MM.1S (cell line): ENCODE data around the gene TBL1XR1.

Experiments
- DNase-seq: peaks from one replicate; pipeline ENCODE4 v3.0.0-alpha.2; 2015
- H2AFZ ChIP-seq: fragments of 300-600 bp; sonication (generic); 2 replicates; pipeline ENCODE4 v1.6.0; 2016; ENCODE audit warnings: antibody characterized with exemption, low read length
- H3F3A ChIP-seq: fragments of 300-600 bp; sonication (generic); 2 replicates; pipeline ENCODE4 v1.6.1; 2016; ENCODE audit warnings: mild to moderate bottlenecking, antibody characterized with exemption, low read length, moderate library complexity, mixed read lengths; ENCODE audit not compliant: insufficient read depth
- H3K27ac ChIP-seq: fragments of 300-600 bp; sonication (generic); 2 replicates; pipeline ENCODE4 v1.5.1; 2016; ENCODE audit warnings: mild to moderate bottlenecking, low read length
- H3K27me3 ChIP-seq: fragments of 300-600 bp; sonication (generic); replicated peaks from 2 replicates; pipeline ENCODE4 v1.6.0; 2016; ENCODE audit warnings: low read length; ENCODE audit not compliant: insufficient read depth
- H3K36me3 ChIP-seq: fragments of 300-600 bp; sonication (generic); replicated peaks from 2 replicates; pipeline ENCODE4 v1.6.1; 2016; ENCODE audit warnings: mild to moderate bottlenecking, low read length, mixed read lengths; ENCODE audit not compliant: insufficient read depth
- H3K4me1 ChIP-seq: fragments of 300-600 bp; sonication (generic); 2 replicates; pipeline ENCODE4 v1.6.1; 2016; ENCODE audit warnings: low read length, mixed read lengths
- H3K4me2 ChIP-seq: fragments of 300-600 bp; sonication (generic); 2 replicates; pipeline ENCODE4 v1.6.0; 2016; ENCODE audit warnings: low read depth, low read length
- H3K4me3 ChIP-seq: fragments of 300-600 bp; sonication (generic); 2 replicates; pipeline ENCODE4 v1.5.1; 2016; ENCODE audit warnings: low read length, mixed read lengths
- H3K79me2 ChIP-seq: fragments of 300-600 bp; sonication (generic); 2 replicates; pipeline ENCODE4 v1.6.1; 2016; ENCODE audit warnings: mixed run types, low read length, mixed read lengths
- H3K9ac ChIP-seq: fragments of 300-600 bp; sonication (generic); 2 replicates; pipeline ENCODE4 v1.6.1; 2016; ENCODE audit warnings: low read length, mixed read lengths
- H3K9me2 ChIP-seq: fragments of 300-600 bp; sonication (generic); replicated peaks from 2 replicates; pipeline ENCODE4 v1.6.1; 2016; ENCODE audit warnings: mild to moderate bottlenecking, low read length, mixed read lengths; ENCODE audit not compliant: insufficient read depth
- H3K9me3 ChIP-seq: fragments of 300-600 bp; sonication (generic); replicated peaks from 2 replicates; pipeline ENCODE4 v1.6.1; 2016; ENCODE audit warnings: mild to moderate bottlenecking, low read length, mixed read lengths; ENCODE audit not compliant: insufficient read depth
- H4K20me1 ChIP-seq: fragments of 300-600 bp; sonication (generic); 2 replicates; pipeline ENCODE4 v1.6.1; 2016; ENCODE audit warnings: mild to moderate bottlenecking, low read length, moderate library complexity, mixed read lengths; ENCODE audit not compliant: insufficient read depth
- CTCF ChIP-seq: fragments of 300-600 bp; sonication (generic); IDR thresholded peaks from 2 replicates; pipeline ENCODE4 v1.5.1; 2016; ENCODE audit warnings: antibody characterized with exemption, low read length, mixed read lengths
- EZH2 ChIP-seq: fragments of 300-600 bp; sonication (generic); optimal IDR thresholded peaks from 2 replicates; pipeline ENCODE3; 2017; ENCODE audit warnings: low read depth, mild to moderate bottlenecking, antibody characterized with exemption, low read length, mixed read lengths
- EZH2phosphoT487 ChIP-seq: fragments of 300-600 bp; sonication (generic); IDR thresholded peaks from 2 replicates; pipeline ENCODE4 v1.6.1; 2018; ENCODE audit warnings: antibody characterized with exemption, low read length

TBL1XR1 gene

GRCh38 chr3:177197041-177197726 lies at the start of gene TBL1XR1:
Gene TBL1XR1 (minus strand): TSS chr3:177197482. CDS start chr3:177064977, 132,505 bp downstream.
- Histone ChIP-seq H3K36me3 (peaks cover 10% of the 10 kb centered on the region; the same call in 1 of the 2 replicates), H3K9me3 (no peaks in the 10 kb centered on the region), H3K4me1 (peaks cover 40% of the 10 kb centered on the region), H4K20me1 (peaks cover 5% of the 10 kb centered on the region; the same call in 1 of the 2 replicates), H3K79me2 (peaks cover 71% of the 10 kb centered on the region), H3F3A (peaks cover 52% of the 10 kb centered on the region), H3K27ac (peak within 1 kb of the TSS; percentile 97), H3K4me2 (peak within 1 kb of the TSS; percentile 81), H3K9me2 (no peaks in the 10 kb centered on the region), H3K27me3 (no peaks in the 10 kb centered on the region), H3K4me3 (peak within 1 kb of the TSS; percentile 84), H3K9ac (peak within 1 kb of the TSS; percentile 98), H2AFZ (peak within 1 kb of the TSS; percentile 24; the same call in 1 of the 2 replicates)
- TF ChIP-seq EZH2phosphoT487 (no peak), CTCF (no peak), EZH2 (no peak)
- peak; percentile 97 for DNase-seq

GRCh38 chr3:177245250-177245649 lies 48.0 kb upstream of the TBL1XR1 start:
- Histone ChIP-seq H3K4me2 (no peak overlapping the region), H3K27ac (no peak overlapping the region), H2AFZ (no peak overlapping the region), H3K9me3 (no peaks in the 10 kb centered on the region), H3K4me1 (peaks cover 12% of the 10 kb centered on the region), H3F3A (peaks cover 12% of the 10 kb centered on the region), H3K36me3 (no peaks in the 10 kb centered on the region), H3K9ac (no peak overlapping the region), H4K20me1 (no peaks in the 10 kb centered on the region), H3K27me3 (no peaks in the 10 kb centered on the region), H3K4me3 (no peak overlapping the region), H3K79me2 (no peaks in the 10 kb centered on the region), H3K9me2 (no peaks in the 10 kb centered on the region)
- no peak for TF ChIP-seq EZH2
- TF ChIP-seq EZH2phosphoT487: no peak
- no peak for TF ChIP-seq CTCF
- DNase-seq: no peak

- no peak overlapping the region for H2AFZ ChIP-seq
- no peaks in the 10 kb centered on the region for H3K79me2 ChIP-seq
- DNase-seq: no peak
- H4K20me1 ChIP-seq: no peaks in the 10 kb centered on the region
- no peaks in the 10 kb centered on the region for H3K9me3 ChIP-seq
- H3K9me2 ChIP-seq: no peaks in the 10 kb centered on the region
- no peak overlapping the region for H3K4me3 ChIP-seq
- H3K4me2 ChIP-seq: no peak overlapping the region
- H3K27me3 ChIP-seq: no peaks in the 10 kb centered on the region
- H3K4me1 ChIP-seq: peaks cover 12% of the 10 kb centered on the region
- peaks cover 12% of the 10 kb centered on the region for H3F3A ChIP-seq
- no peaks in the 10 kb centered on the region for H3K36me3 ChIP-seq
- TF ChIP-seq EZH2phosphoT487 (no peak), EZH2 (no peak), CTCF (no peak)
- H3K27ac ChIP-seq: no peak overlapping the region
- H3K9ac ChIP-seq: no peak overlapping the region
These were observed 47.3 kb upstream of the TBL1XR1 start for GRCh38 chr3:177244606-177245005.
